ENCODE results near the gene ADAMTS6.

The ADAMTS6 gene

DNA sequence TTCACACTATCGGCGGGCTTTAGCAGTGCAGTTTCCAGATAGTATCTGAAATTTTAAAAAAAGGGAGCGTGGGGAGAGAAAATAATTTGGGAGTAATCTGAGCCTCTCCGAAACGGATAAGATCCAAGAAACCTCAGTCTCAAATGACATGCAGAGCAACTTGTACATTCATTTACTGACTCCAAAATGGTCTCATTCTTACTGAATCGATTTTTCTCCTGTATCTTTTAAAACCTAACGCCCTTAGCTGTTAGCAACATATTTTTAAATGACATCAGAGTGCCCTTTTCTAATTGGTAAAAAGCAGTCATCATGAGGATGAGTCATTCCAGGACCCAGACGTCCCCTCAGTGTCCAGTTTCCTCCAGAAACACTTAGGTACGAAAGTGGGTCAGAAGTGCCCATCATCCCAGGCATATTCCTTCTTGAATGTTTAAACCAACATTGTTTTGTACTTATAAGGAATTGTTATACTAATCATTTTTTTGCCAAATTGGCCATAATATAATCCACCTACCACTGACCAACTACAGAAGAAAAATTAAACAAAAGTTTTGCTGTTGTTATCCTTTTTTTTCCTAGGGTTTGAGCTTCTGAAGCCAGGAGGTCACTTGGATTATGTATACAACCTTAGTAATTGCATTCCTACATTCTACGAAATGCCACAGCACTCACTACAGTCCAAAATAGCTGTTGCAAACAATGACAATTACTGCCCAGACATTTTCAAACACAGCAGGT is 354.4 kb downstream of the ADAMTS6 start:
- no peak overlapping the region for H3K4me3 ChIP-seq (ENCODE audit: low read length)
- DNase-seq (ENCODE audit: low read depth, low spot score): no peak

DNA sequence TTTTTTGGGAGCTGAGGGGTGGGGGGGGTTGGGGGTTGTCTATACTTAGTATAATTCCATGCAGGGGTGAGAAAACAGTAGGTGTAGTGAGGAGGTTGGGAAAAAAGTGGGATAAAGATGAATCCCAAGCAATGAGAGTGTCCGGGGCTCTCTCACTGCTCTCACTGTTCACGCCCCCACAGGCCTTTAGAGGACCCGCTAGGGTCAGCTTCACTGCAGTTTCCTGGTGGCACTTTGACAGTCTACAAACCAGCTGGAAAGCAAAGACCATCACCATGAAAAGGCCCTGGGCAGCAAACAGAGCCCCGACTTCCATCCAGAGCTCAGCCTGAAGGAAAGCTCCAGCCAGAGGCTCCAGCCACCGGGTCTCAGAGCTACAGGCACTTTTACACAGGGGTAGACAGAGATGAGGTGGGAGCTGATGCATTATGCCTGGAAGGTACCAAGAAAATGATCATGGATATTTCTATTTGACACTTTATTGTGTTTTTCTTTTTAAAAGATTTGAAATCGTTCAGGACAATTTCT is 355.1 kb downstream of the ADAMTS6 start:
- no peak for DNase-seq (ENCODE audit: low read depth, low spot score)
- no peak overlapping the region for H3K4me3 ChIP-seq (ENCODE audit: low read length)

DNA sequence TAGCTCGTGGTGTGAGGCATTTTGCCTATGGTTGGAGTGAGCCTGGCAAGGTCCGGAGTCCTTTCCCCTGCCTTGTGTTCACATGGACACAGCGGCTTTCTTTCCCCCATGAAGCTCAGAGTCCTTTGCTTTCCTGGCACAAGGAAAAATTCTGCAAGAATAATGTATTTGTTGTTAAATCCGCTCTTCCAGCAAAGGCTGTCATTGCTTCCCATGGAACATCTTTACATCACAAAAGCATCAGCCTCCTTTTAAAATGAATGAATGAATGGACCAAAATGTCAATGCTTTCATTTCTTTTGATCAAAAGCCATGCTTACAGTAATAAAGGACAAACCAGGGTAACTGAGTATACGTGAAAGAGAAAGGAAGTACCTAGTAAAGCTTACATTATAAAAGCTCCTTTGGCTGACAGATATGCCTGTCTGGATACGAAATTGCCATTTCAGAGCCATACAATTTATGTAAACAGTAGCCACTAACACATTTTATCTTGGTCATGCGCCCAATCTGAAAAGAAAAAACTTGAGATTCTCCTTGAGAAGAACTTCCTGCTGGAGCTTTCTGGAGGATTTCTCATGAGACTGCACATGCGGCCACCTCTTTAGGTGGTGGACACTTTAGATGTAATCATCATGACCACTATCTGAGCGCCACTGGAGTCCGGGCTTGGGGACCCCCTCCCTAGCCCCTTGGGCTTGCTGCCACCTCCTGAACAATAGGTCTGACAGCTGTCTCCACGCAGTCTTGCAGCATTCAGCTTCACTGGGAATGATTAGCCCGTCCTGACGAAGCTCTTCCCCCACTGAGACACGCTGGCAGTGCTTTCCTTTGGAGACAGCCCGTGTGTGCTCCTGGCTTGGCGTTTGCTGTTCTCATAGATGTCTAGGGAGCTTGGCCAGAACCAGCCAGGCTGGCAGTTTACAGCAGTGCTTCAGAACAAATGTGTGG is 355.9 kb downstream of the ADAMTS6 start:
- no peak overlapping the region for H3K4me3 ChIP-seq (ENCODE audit: low read length)
- DNase-seq (ENCODE audit: low read depth, low spot score): no peak

DNA sequence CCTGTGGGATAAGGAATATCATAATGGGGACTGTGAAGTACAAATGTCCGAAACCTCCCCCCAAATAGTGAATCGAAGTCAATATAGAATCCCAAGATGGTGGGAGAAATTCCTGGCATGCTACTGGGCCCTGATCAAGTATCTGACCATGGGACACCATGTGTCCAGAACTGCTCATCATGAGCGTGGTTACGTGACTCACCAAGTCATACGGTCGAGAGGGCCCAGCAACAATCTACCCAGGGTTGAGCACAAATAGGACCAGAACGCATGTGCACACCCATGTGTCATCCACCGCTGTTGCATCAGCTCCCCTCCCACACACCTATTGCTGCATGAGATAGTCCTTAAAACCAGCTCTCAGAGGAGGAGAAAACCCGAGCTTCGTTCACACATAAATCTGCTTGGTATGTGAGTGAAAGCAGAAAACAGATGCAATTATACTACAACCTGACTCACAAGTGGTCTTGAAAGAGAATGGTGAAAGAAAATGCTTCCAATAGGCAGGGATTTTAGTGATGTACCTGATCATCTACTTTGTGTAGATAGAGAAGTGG is 359.8 kb downstream of the ADAMTS6 start:
- no peak for DNase-seq (ENCODE audit: low read depth, low spot score)
- H3K4me3 ChIP-seq (ENCODE audit: low read length): no peak overlapping the region

DNA sequence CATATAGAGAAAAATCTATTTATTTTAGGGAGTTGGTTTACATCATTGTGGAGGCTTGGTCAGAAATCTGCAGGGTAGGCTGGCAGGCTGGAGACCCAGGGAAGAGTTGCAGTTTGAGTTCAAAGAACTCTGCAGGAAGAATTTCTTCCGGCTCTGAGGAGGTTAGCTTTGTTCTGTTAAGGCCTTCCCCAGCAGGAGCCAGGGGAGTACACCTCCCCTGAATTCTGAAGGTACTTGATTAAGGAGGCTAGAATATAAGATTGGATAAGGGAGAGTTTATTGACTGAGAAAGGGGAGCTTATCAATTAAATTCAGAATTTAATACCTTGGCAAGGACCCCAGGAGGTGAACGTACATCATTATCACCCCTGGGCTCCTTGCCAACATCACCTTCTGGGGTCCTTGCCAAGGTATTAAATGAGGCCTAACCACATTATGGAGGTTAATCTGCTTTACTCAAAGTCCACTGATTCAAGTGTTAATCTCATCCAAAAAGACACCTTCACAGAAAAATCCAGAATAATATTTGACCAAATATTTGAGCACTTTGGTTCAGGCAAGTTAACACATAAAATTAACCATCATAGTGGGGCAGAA is 361.3 kb downstream of the ADAMTS6 start:
- H3K4me3 ChIP-seq (ENCODE audit: low read length): no peak overlapping the region
- DNase-seq (ENCODE audit: low read depth, low spot score): no peak

DNA sequence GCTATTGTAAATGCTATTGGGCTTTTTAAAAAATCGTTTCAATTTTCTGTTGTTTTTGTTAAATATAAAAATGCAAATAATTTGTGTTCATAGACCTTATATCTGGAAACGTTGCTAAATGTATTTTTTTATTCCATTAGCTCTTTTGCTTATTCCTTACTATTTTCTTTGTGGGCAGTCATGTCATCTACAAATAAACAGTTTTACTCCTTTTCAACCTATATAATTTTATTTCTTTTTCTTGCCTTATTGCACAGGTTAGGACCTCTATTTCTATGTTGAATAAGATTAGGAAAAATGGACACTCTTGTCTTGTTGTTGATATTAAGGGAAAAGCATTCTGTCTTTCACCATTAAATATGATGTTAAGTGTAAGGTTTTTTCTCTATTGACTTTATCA is 364.2 kb downstream of the ADAMTS6 start:
- H3K4me3 ChIP-seq (ENCODE audit: low read length): no peak overlapping the region
- DNase-seq (ENCODE audit: low read depth, low spot score): no peak

DNA sequence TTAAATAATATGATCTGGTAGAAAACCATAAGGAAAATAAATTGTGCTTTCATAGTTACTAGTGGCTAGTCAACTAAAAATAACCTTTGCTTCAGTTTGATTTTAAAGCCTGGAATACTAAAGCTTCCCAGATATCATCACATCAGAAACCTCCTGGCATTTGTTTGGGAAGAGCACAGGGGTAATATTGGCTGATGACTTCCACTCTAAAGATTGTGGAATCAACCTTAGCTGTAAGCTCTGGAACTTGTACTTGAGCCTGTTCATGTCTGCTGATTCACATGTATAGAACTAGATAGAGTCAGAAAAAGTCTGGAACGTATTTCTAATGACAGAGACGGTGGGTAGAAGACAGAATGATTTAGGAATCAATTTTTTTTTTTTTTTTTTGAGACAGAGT is 367.9 kb downstream of the ADAMTS6 start:
- DNase-seq (ENCODE audit: low read depth, low spot score): no peak

DNA sequence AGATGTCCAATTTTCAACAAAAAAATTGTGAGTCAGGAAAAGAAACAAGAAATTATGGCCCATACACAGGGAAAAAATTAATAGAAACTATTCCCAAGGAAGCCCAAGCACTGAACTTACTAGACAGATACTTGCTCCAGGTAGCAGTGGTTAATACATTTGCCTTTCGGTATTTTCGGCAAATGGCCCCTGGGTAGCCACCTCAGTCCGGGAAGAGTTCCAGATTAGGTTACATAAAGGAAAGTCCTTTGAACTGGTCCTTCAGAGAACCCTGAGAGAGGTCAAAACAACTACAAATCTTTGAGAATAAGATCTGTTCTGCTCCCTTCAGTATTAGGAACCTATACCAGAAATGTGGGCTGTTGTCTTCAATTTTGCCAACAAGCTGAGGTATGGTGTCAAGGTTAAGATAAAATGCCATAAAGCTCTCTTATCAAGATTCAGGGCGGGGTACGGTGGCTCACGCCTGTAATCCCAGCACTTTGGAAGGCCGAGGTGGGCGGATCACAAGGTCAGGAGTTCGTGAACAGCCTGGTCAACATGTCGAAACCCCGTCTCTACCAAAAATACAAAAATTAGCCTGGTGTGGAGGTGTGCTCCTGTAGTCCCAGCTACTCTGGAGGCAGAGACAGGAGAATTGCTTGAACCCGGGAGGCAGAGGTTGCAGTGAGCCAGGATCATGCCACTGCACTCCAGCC is 369.6 kb downstream of the ADAMTS6 start:
- no peak for DNase-seq (ENCODE audit: low read depth, low spot score)
- no peak overlapping the region for H3K4me3 ChIP-seq (ENCODE audit: low read length)

More for the DNA sequence above, 367.9 kb downstream of the ADAMTS6 start:
- no peak overlapping the region for H3K4me3 ChIP-seq (ENCODE audit: low read length)

DNA sequence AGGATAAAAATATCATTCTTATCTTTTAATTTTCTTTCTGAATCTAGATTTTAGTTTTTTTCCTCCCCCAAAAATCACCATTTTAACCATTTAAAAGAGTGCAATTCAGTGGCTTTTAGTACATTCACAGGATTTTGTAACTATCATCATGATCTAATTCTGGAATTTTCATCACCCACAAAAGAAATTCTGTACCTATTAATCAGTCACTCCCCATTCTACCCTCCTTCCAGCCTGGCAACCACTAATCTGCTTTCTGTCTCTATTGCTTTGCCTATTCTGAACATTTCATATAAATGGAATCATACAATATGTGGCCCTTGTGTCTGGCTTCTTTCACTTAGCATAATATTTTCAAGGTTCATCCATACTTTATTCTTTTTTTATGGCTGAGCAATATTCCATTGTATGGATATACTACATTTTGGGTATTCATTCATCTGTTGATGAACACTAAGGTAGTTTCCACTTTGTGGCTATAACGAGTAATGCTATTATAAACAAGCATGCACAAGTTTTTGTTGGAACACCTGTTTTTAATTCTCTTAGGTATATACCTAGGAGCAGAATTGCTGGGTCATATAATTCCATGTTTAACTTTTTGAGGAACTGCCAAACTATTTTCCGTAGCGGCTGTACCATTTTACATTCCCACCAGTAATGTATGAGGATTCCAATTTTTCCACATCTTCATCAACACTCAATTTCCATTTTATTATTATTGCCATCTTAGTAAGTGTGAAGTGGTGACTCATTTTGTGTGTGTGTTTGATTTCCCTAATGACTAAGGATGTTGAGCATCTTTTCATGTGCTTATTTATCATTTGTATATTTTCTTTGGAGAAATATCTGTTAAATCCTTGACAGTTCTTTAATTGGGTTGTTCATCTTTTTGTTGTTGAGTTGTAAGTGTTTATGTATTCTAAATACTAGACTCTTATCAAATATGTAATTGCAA is 372.7 kb downstream of the ADAMTS6 start:
- no peak for DNase-seq (ENCODE audit: low read depth, low spot score)
- H3K4me3 ChIP-seq (ENCODE audit: low read length): no peak overlapping the region

DNA sequence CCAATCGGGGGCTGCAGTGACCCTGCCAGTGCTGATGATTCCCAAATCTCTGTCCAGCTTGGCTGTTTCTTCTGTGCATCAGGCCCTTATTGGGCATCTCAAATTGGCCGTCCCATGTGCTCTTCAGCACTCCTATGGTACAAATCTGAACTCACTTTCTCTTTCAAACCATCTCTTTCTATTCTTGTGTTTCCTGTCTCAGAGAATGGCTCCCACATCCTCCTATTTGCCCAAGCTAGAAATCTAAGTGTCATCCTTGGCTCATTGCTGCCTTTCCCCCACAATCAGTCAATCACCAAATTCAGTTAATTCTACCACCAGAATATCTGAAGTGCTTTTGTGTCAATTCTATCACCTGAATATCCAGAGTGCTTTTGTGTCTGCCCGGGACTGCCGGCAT is 376.4 kb downstream of the ADAMTS6 start:
- no peak overlapping the region for H3K4me3 ChIP-seq (ENCODE audit: low read length)
- peak; percentile 32 for DNase-seq (ENCODE audit: low read depth, low spot score)

DNA sequence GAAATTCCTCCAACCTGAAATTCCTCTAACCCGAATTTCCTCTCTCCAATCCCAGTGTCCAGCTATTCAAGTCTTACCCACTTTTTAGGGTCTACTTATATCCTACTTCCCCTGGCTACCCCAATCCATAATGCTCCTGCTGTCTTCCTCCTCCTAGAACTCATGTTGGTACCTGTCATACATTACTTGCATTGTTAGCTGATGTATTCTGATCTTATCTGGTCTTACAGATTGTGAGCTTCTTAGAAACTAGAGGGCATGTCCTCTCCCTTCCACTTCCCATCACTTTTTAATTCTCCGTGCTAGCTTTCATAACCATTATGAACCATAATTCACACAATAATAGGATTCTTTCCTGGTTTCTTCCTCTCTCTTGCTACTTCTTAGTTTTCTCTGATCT is 376.9 kb downstream of the ADAMTS6 start:
- DNase-seq (ENCODE audit: low read depth, low spot score): no peak
- no peak overlapping the region for H3K4me3 ChIP-seq (ENCODE audit: low read length)

DNA sequence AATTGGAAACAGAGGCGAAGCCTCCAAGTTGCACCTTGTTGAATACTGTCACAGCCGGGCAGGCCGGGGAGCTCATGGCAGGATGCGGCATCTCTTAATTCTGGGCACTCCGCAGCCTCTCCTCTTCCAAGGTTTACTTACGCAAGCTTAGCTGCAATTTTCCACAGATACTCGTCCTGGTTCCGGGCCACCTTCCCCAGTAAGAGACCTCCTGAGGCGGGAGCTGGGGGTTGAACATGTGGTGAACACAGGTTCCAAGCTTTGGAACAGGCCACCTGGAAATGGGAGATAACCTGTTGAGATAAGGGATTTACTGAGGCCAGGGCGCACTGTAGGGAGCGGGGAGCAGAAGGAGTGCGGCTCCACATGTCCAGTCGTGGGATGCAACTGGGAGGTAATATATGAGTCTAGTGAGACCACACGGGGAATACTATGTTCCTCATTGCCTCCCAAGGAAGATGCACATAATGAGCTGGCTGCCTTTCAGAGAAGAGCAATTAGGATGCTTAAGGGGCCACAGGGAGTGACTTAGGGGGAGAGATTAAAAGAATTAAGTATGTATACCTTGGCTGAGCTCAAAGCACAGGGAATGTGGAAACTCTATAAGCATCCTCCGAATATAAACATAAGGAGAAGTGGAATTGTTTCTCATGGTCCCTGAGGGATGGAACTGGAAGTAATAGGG is 377.8 kb downstream of the ADAMTS6 start:
- H3K4me3 ChIP-seq (ENCODE audit: low read length): no peak overlapping the region
- DNase-seq (ENCODE audit: low read depth, low spot score): no peak

DNA sequence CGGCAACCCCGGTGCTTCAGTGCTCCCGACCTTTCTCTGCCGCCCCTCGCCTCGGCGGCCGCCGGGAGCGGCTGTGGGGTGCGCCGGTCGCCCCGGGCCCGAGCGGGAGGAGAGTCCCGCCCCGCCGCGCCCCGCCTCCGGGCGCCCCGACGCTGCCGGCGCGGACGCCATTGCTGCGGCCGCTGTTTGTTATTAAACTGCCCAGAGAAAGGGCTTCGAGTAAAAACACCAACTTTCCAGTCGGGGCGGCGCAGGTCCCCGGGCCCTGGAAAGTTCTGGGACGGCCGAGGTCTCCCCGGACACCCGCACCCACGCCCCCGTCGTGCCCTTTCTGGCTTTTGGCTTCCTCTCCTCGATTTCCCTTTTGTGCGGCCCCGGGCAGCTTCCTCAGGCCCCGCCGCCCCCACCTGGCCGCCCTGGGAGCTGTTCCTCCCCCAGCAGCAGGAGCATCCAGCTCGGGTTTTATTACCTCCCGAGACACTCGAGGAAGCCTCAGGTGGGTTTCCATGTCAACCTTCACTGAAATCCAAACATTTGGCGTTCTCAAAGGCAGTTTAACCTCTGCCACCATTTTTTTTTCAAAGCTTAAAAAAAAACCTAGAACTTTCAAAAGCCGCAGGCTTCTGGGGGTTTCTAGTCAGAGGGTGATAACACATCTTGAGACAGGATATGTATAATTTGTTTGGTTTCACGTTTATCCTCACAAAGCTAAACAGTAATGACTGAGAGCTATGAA is 378.6 kb downstream of the ADAMTS6 start:
- peak; percentile 15 for DNase-seq (ENCODE audit: low read depth, low spot score)
- no peak overlapping the region for H3K4me3 ChIP-seq (ENCODE audit: low read length)

DNA sequence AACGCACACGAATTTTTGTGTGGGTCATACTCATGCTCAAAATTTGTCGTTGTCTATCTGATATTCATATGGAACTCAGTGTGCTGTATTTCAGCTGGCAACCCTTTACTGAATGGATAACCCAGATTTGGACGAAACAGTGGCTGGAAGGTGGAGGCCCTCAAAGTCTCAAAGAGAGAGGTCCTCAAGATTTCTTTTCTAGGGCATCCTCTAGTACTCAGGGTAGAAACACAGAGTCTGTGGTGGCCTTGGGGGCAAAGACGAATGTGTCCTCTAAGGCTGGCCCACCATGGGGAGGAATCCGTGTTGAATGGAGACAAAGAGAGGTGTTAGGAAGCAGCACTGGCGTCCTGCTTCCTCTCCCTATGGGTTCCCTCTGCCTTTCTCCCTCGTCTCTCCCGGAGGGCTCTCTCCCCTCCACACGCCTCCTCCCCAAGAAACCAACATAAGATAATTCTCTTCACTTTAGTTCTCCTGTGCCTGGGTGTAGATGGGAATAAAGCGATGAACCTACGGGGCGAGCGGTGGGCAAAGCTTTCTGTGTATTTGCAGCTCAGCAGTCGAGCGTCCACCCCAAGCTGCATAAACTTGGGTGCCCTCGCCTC is 379.2 kb downstream of the ADAMTS6 start:
- H3K4me3 ChIP-seq (ENCODE audit: low read length): no peak overlapping the region
- no peak for DNase-seq (ENCODE audit: low read depth, low spot score)

DNA sequence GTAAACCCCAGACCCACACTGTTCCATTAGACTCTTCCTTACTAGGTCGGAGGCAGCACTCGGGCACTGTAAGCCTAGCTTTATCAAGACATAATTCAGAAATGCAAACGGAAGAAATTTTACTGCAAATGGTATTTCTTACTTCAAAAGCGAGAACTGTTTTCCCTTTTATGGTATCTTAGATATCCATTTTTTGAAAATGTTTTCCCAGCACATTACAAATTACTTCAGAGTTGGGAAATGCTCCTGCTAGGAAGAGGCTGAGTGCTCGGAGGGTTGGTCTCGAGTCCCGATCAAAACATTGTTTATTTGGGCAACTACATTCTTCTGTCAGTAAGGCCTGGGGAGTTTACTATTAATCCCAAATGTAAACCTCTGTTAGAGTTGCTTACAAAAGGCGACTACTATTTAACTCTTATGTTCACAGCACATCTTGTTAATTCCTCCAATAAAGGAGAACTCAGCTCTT is 380.1 kb downstream of the ADAMTS6 start:
- H3K4me3 ChIP-seq (ENCODE audit: low read length): no peak overlapping the region
- no peak for DNase-seq (ENCODE audit: low read depth, low spot score)

Data from Jurkat, Clone E6-1 (cell line).